NOMO-1 treated with DMSO at 0.1 percent for 48 hours (cell line): Measurements from ENCODE around the gene PTER.
A peak's percentile ranks its signal among the peaks of the same experiment; 100 is the strongest.

Source experiments
- DNase-seq: peaks from one replicate; lab custom pipeline; 2025; ENCODE audit not compliant: unreplicated experiment; lab: John Stamatoyannopoulos, UW

Gene PTER

GRCh38 chr10:16536155-16536554 is 99.3 kb downstream of the PTER start:
- DNase-seq = no peak

DNA sequence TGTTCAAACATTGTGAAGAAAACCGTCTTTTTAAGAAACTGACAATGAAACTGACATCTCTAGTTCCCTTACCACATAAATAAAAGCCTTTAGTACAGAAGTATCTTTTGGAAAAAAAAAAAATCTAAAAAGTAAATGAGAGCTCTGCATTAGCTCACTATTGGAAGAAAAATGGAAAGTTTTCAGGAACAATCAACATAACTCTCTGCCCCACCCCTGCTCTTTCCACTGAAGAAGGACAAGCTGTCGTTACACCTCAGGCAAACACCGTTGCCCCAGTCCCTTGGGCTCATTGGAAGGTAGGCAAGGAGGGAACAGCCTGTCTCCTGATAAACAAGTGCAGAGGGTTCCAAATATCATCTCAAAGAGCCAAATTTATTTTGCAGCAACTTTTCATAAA is 107.3 kb downstream of the PTER start:
- DNase-seq = no peak

DNA sequence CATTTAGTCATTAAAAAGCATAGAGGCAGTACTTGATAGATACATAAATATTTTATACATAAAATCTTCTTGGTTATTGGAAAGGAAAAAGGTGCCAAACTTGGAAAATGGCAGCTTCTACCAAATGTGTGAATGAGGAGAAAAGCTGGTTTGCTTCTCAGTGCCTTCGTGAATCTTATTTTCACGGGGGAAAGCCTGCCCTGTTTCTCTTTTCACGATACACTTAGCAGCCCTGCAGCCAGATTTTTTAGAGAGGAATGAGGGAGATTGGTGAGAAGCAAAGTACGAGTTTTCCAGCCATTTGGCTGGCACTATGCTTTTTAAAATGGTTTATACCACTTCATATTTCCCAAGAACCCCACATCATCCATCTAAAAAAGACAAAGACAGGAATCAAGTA is 107.8 kb downstream of the PTER start:
- DNase-seq = no peak

DNA sequence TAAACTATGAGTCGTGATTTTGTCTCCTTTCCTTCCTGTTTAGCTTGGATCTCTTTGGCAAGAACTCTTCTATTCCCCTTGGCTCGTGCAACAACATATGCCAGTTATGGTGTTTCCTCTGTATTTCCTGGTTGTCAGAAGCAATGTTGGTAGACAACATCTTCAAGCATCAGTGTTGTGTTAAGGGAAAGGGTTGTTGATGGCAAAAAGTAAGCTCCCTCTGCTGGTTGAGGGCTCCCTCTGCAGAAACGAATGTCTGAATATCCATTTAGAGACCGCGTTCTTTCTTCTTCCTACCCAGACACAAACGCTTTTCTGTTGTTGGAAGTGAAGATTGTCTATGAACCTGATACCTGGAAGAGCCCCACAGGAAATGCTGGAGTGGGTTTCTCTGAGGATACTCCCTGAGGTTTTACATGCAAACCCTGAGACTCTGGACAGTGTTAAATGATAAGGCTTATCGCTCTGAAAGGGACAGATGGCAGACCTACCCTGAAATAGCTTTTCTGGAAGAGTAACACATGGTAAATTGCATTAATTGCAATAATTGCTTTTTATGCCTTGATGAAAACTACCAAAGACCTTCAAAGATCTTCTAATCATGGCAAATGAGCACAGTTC is 108.4 kb downstream of the PTER start:
- peak; percentile 6 for DNase-seq

DNA sequence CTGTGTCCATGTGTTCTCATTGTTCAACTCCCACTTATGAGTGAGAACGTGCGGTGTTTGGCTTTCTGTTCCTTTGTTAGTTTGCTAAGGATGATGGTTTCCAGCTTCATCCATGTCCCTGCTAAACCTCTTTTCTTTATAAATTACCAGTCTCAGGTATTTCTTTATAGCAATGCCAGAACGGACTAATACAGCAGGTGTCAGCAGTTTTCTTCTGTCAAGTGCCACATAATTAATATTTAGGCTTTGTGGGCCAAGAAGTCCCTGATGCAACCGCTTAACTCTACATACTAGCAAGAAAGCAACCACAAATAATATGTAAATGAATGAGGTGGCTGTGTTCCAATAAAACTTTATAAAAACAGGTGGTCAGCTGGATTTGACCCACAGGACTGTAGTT is 111.2 kb downstream of the PTER start:
- no peak for DNase-seq

GRCh38 chr10:16559236-16559773 is 122.5 kb downstream of the PTER start:
- DNase-seq = no peak

GRCh38 chr10:16562891-16563290 is 126.1 kb downstream of the PTER start:
- no peak for DNase-seq
